ENCODE results near the gene ATP9A.
"Not testable (repeated sequence)": the region's sequence is repeated elsewhere in the genome, so short reads cannot be mapped to it uniquely, and the experiment has no call there.

The ATP9A gene

GRCh38 chr20:51691703-51692102, 76.5 kb downstream of the ATP9A start:
- no peak for DNase-seq (ENCODE audit: low read depth)

GRCh38 chr20:51688600-51689244, 79.5 kb downstream of the ATP9A start:
- DNase-seq (ENCODE audit: low read depth) = no peak

GRCh38 chr20:51687630-51688029, 80.6 kb downstream of the ATP9A start:
- DNase-seq (ENCODE audit: low read depth) = no peak

- DNase-seq (ENCODE audit: low read depth) = no peak
These were observed 81.1 kb downstream of the ATP9A start for GRCh38 chr20:51687108-51687507.

GRCh38 chr20:51685494-51685893, 82.7 kb downstream of the ATP9A start:
- not testable (repeated sequence) for DNase-seq (ENCODE audit: low read depth)

GRCh38 chr20:51680067-51680749, 88.0 kb downstream of the ATP9A start:
- no peak for DNase-seq (ENCODE audit: low read depth)

GRCh38 chr20:51679254-51679921, 88.8 kb downstream of the ATP9A start:
- no peak for DNase-seq (ENCODE audit: low read depth)

- no peak for DNase-seq (ENCODE audit: low read depth)
These were observed 90.0 kb downstream of the ATP9A start for GRCh38 chr20:51678026-51678697.

GRCh38 chr20:51668947-51669346, 99.2 kb downstream of the ATP9A start:
- DNase-seq (ENCODE audit: low read depth) = no peak

- DNase-seq (ENCODE audit: low read depth) = no peak
These were observed 99.7 kb downstream of the ATP9A start for GRCh38 chr20:51668515-51668914.

- DNase-seq (ENCODE audit: low read depth) = no peak
These were observed 100.7 kb downstream of the ATP9A start for GRCh38 chr20:51667491-51667890.

GRCh38 chr20:51667002-51667408, 101.2 kb downstream of the ATP9A start:
- DNase-seq (ENCODE audit: low read depth) = no peak

GRCh38 chr20:51666126-51666525, 102.1 kb downstream of the ATP9A start:
- DNase-seq (ENCODE audit: low read depth) = no peak

GRCh38 chr20:51665543-51666118, 102.6 kb downstream of the ATP9A start:
- no peak for DNase-seq (ENCODE audit: low read depth)

- peak; percentile 28 for DNase-seq (ENCODE audit: low read depth)
These were observed 106.5 kb downstream of the ATP9A start for GRCh38 chr20:51661609-51662178.

GRCh38 chr20:51660672-51661608, 107.2 kb downstream of the ATP9A start:
- DNase-seq (ENCODE audit: low read depth) = no peak

- DNase-seq (ENCODE audit: low read depth) = no peak
These were observed 108.6 kb downstream of the ATP9A start for GRCh38 chr20:51659491-51660050.

GRCh38 chr20:51656726-51657260, 111.4 kb downstream of the ATP9A start:
- no peak for DNase-seq (ENCODE audit: low read depth)

GRCh38 chr20:51656089-51656488, 112.1 kb downstream of the ATP9A start:
- DNase-seq (ENCODE audit: low read depth) = not testable (repeated sequence)

GRCh38 chr20:51654495-51654894, 113.7 kb downstream of the ATP9A start:
- DNase-seq (ENCODE audit: low read depth) = no peak
